ENCODE results near the gene PTPRA. TPM values are rescaled to one million over a fixed set of nuclear protein-coding genes. Genes with fewer than 3 reads are reported as not detected.
A peak's percentile ranks its signal among the peaks of the same experiment; 100 is the strongest.
"Not testable (repeated sequence)": the region's sequence is repeated elsewhere in the genome, so short reads cannot be mapped to it uniquely, and the experiment has no call there.

Gene PTPRA, protein sequence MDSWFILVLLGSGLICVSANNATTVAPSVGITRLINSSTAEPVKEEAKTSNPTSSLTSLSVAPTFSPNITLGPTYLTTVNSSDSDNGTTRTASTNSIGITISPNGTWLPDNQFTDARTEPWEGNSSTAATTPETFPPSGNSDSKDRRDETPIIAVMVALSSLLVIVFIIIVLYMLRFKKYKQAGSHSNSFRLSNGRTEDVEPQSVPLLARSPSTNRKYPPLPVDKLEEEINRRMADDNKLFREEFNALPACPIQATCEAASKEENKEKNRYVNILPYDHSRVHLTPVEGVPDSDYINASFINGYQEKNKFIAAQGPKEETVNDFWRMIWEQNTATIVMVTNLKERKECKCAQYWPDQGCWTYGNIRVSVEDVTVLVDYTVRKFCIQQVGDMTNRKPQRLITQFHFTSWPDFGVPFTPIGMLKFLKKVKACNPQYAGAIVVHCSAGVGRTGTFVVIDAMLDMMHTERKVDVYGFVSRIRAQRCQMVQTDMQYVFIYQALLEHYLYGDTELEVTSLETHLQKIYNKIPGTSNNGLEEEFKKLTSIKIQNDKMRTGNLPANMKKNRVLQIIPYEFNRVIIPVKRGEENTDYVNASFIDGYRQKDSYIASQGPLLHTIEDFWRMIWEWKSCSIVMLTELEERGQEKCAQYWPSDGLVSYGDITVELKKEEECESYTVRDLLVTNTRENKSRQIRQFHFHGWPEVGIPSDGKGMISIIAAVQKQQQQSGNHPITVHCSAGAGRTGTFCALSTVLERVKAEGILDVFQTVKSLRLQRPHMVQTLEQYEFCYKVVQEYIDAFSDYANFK
- polyA plus RNA-seq (2013, experiment 1 of 2; ENCODE audit: insufficient read length) = 46.4 TPM
- polyA plus RNA-seq (2013, experiment 2 of 2; ENCODE audit: insufficient read length) = 42.6 TPM

DNA sequence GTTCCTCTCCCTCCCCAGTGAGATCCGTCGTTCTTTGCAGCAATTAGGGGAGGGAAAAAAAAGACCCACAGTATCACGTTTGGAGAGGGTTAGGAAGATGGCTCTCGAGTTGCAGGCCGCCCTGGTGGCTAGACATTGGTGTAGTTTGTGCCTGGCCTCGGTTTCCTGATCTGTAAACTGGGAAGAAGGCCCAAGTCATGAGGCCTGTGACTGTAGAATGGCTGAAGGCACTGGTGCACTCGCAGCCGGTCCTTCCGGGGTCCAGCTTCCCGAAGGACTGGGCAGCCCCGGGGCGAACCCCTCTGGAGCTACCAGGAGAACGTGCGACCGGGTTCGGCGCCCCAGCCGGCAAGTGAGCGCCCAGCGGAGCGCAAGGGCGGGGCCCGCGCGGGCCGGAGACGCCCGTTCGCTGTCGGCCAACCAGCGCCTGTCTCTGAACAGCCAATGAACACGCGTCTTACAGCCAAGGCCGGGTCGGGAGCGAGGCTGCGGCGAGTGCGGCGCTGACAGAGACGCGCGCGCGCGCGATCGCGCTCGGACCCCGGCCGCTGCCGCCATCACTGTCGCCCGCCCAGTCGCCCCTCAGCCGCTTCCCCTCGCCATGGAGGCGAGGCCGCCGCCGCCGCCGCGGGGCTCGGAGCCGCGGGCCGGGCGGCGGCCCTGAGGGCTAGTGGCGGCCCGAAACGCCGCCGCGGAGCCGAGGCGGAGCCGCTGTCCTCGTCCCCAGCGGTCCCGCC, at the start of gene PTPRA:
Gene PTPRA (plus strand): TSS at position 472 of the 737 bp plus-strand sequence. CDS start 90,797 bp downstream, outside the sequence.
- peak; percentile 91 for DNase-seq

DNA sequence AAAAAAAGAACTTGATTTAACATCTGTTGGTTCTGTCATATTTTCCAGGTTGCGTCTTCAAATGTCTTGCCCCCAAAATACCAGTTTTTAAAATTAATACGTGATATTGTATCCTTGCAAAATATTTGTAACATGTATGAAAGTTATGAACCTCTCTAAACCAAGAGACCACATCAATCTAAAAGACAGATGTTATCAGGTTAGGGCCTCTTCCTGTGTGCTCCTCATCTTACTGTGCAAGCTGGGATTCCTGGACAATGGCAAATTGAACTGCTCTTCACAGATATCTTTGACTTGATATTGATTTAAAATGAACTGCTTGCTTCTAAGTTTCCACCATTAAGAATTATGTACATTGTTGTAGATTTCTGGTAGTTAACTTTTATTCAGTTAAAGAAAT, 47.5 kb upstream of the PTPRA start:
- DNase-seq = no peak

DNA sequence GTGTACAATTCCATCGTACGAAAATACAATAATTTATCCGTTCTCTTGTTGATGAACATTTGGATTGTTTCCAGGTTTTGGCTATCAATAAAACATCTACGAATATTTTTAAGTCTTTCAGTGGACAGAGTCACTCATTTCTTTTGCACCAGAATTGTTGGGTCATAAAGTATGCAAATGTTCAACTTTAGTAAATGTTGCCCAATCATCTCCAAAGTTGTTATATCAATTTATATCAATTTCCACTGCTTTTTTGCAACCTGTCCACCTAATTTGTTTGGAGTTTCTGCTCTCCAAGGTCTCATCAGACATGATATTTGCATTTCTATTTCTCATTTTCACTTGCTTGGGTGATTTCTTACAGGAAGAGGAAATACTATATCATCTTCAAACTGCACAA, 46.6 kb upstream of the PTPRA start:
- no peak for DNase-seq

DNA sequence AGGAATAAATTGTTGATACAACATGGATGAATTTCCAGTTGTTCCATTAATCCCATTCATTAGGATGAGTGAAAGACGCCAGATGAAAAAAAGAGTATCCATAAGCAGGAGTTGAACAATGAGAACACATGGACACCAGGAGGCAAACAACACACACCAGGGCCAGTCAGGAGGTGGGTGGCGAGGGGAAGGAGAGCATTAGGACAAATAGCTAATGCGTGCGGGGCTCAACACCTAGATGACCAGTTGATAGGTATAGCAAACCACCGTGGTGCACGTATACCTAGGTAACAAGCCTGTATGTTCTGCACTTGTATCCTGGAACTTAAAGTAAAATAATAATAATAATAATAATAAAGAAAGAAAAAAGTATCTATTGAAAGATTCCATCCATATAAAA, 43.9 kb upstream of the PTPRA start:
- DNase-seq = no peak

- DNase-seq = not testable (repeated sequence)
Measured at GRCh38 chr20:2831206-2831605, 42.1 kb upstream of the PTPRA start.

DNA sequence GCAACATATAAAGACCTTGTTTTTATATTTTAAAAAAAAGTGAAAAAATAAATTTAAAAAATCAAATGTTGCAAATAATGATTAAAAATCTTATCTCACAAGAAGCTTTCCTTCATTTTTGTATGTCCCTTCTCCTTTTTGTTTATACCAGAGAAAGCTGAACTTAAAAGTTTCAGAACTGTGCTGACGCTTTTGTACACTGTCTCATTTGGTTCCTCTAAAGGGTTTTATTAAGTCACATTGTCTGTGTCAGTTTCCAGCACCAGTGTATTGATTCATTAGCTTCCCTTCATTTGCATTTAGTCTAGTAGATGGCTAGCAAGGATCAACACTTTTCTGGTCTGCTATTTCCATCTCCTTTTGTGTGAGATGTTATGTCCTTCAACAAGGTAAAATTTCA, 39.5 kb upstream of the PTPRA start:
- no peak for DNase-seq

DNA sequence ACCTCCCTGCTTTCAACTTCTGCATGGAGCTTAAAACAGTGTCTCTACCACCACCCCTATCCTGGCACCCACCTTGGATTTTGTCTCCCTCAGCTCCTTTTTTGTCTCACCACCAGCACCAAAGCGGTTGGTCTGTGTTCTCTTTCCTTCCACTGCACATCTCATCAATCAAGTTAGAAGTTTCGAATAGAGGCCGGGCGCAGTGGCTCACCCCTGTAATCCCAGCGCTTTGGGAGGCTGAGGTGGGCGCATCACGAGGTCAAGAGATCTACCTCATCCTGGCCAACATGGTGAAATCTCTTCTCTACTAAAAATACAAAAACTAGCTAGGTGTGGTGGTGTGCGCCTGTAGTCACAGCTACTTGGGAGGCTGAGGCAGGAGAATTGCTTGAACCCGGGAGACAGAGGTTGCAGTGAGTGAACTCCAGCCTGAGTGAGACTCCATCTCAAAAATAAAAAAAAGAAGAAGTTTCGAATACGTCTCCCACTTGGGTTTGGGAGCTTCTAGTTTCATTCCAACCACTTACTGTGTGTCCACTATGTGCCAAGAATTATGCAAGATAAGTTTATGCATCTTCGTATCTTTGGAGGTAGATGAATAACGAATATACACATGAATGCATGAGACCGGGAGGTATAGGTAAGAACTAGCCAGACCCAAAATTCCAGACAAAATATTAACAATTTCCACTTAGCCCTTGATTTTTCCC, 38.7 kb upstream of the PTPRA start:
- no peak for DNase-seq

- no peak for DNase-seq
Measured at GRCh38 chr20:2835331-2835796, 37.9 kb upstream of the PTPRA start.

DNA sequence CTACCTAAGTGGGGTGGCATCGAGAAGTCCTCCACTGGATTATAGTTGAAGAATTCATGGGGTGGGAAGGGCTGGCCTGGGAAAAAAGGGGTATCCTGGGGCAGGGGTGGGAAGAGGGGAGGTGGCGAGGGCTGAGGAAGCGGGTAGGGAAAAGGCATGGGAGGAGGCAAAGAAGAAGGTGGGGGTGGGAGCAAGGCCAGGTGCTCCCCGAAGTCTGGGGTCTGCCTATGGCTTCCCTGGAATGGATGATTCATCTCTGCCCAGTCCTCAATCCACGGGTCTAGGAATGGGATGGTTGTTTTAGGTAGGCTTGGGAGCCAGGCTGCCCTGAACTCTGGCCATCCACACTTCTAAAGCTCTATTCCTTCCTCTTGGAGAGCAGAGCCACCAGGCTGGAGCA, 37.2 kb upstream of the PTPRA start:
- DNase-seq = no peak

DNA sequence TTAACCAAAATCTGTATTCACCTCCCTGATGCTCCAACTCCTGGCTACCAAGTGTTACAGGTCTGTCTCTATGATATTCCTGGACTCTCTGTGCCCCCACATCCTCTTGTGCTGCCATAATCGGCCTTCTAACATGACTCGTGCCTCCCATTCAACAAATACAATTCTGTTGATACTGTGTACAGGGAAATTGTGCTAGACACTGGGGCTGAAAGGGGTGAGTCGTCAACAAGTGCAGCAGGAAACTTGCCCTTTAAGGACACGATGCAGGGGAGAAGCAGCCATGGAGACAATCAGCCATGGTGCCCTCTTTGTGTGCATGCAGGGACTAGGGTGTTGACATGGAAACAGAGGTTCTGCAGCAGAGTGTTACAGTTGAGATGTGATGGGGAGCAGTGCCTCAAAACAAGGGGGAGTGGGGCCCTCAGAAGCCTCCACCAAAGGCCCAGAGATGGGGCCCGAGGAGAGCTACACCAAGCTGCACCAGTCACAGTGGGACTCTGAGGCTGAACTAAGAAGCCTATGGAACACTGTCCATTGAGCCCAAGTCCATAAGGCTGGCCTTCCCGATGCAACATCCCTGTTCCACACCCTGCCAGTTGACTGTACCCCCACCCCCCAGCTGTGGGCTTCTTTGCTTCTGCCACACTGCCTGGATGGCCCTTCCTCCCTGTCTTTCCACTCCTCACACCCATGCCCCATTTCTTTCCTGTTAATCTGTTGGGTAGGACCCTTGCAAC, 35.9 kb upstream of the PTPRA start:
- no peak for DNase-seq

DNA sequence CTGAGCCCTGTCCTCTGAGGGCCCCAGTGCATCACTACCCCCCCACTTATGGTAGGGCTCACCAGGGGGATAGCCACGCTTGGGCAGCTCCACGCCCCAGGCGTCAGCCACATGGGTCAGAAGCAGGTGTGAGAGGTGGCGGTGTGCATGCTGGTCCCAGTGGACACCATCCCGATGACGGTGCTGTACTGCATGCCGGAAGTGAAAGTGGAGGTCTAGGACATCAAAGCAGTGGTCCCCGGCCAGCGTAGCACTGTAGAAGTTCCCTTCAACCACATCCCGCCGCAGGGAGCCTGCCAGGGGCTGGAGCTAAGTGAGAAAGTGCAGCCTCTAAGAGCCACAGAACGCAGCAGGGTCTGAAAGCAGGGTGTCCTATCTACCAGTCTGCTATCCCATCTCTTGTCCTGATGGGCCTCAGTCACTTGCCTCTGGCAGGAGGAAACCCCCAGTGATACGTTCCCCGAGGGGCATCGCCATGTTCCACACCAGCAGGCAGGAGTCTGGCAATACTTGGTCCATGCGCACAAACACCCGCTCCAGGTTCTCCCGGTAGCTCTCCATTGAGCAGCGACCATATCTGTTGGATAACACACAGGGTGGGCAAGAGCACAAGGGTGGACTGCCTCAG, 35.0 kb upstream of the PTPRA start:
- no peak for DNase-seq

DNA sequence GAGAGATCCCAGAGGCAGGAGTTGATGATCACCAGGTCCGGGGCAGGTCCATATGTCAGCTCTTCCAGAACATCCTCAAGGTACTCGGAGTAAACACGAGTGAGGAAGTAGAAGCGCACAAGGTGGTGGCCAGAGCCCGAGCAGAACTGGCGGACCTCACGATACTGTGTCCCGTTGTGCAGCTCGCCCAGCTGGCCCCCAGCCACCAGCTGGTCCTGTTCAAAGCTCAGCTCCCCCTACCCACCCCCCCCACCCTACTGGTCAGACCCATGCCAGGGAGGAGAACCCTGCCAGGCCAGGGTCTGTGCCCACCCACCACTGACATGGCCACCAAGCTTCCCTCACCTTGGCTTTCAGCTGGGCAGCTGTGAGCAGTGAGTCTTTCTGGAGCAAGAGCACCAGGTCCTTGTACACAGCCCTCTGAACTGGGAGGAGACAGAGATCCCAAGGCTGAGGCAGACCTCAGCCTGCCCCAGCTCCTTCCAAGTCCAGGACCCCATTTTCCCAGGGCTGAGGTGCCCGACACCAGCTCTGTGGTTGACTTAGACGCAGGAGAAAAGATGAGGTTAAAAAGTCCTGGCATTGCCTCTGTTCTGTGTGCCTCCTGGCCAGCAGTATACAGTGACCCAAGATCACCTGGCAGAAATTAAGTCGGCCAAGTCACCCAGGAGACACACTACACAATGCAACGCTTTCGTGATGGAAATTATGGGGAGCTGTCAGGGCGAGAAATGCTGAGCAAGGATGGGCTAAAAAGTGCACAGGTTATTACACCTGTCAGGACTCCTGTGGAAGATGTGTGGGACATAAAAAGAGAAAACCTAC, 34.2 kb upstream of the PTPRA start:
- DNase-seq = no peak

DNA sequence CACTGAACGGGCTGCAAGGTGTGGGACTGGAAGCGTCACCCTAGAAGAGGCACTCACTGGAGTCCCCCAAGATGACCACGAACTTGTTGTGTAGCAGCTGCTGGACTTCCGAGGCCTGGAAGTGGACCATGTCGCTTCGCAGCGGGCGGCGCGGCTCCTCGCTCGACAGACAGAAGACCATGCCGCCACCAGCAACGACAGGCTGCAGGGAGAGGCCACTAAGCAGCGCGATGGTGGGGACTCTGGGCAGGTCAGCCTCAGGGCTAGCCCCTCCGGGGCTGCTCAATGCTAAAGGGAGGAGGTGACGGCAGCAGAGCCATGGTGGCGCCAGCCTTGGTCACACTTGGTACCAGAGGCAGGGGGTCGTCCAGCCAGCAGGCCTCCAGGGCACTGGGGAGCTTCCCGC, 33.5 kb upstream of the PTPRA start:
- DNase-seq = no peak

DNA sequence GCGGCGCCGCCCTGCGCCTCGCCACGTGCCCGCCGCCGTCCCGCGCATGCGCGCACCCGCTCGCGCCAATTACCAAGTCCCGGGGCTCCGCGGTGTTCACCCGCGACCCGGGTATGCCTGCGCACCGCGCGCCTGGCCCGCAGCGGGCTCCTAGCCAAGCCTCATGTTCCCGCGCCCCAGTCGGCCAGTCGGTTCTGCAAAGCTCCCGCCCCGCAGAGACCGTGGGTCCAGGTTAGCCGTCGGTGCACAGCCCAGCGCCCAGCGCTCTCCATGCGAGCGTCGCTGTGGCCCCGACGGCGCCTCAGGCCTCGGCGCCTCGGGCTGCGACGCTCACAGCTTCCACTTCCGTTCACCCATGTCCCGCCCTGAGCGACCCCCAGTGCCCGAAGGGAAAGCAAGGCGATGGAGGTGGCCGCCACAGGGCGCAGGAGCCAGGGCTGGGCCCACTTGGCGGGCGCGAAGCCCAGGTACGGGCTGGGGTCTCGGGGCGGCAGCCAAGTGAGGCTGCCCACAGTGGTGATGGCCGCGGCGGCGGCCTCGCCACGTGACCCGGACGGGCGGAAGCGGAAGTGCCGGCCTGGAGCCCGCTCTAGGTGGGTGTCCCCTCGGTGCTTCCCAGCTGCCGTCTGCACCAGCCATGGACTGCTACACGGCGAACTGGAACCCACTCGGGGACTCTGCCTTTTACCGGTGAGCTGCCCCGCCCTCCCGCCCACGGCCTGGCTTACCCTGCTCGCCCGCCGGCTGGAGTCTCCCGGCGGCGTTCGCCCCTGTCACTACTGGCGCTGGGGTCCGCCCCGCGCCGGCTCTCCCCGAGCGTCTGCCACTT, 32.9 kb upstream of the PTPRA start, which contains the start of the genes PCED1A and VPS16:
Gene PCED1A (minus strand): TSS at position 518 of the 829 bp plus-strand sequence. CDS start 743 bp downstream, outside the sequence.
Gene VPS16 (plus strand): TSS at position 608 of the 829 bp plus-strand sequence. CDS start 30 bp downstream, at position 638.
- peak; percentile 88 for DNase-seq

- DNase-seq = peak; percentile 64
Measured at GRCh38 chr20:2840967-2841531, 32.2 kb upstream of the PTPRA start.

GRCh38 chr20:2845607-2846006, 27.7 kb upstream of the PTPRA start:
- no peak for DNase-seq

DNA sequence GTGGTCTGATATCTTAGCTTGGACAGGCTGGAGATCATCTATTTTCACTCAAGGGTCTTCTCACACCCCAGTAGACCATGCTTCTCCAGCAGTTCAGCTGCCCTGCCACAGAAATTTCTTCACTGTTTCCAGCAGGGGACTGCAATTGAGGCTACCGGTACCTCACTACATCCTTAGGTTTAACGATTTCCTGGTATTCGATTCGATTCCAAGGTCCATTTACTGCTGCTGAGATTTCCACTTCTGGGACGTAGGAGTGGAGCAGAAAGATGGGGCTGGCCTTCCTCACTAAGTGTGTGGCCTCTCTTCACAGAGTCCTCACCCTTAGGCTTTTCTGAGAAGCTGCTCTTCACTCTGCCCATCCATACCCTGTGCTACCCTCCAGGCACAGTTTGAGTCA, 26.6 kb upstream of the PTPRA start:
- DNase-seq = no peak

DNA sequence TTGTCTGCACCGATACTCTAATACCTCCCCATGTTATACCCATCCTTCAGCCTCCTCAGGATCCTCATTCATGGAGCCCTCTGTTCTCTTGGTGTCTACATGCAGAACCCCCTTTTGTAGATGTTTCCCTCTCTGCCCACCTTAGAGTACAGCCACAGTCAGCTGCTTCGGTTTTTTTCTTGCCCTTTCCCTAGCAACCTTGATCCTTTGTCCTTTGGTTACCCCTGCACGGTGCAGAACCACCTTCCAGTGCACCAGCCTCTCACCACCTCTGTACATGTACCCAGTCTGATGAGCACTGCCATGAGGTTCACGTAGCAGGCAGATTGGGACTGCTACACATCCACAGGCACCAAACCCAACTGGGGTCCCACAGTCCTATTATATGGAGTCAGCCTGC, 25.5 kb upstream of the PTPRA start:
- DNase-seq = no peak
